ENCODE measurements around the gene ACTA2. TPM values are rescaled to one million over a fixed set of nuclear protein-coding genes. Genes with fewer than 3 reads are reported as not detected.

ACTA2 gene
- 1,000 to 10,000 TPM; 5,887 to 9,086 (median 7,887) TPM for total RNA-seq

GRCh38 chr10:88952647-88953111 lies at the start of gene ACTA2:
Gene ACTA2 (minus strand): TSS chr10:88952773. CDS start chr10:88948930, 3,843 bp downstream.
- no peaks in the 10 kb centered on the region for H3K9me3 ChIP-seq
- TF ChIP-seq POLR2A (IDR thresholded peaks at IDR 0.05) (peak; percentile 97 to 98), POLR2AphosphoS5 (IDR thresholded peaks at IDR 0.05) (peak; percentile 100), EP300 (IDR thresholded peaks at IDR 0.05) (no peak), CTCF (IDR thresholded peaks at IDR 0.05) (peak in 1 of 4 experiments; percentile 2)
- H3K36me3 ChIP-seq: peaks cover 0 to 13% of the 10 kb centered on the region in 2 donors
- peak; percentile 86 for ATAC-seq
- peak within 1 kb of the TSS; percentile 85 to 100 (median 91) for H3K27ac ChIP-seq
- WGBS, 2 donors (ENCODE audit: low coverage in 1 of 2): 29 to 35% methylated on average over 3 to 6 of the region's 8 CpGs
- peaks cover 0 to 55% (median 5%) of the 10 kb centered on the region in 3 donors for H3K4me1 ChIP-seq
- H3K27me3 ChIP-seq: no peaks in the 10 kb centered on the region
- H3K4me3 ChIP-seq: peak within 1 kb of the TSS; percentile 56 to 100

GRCh38 chr10:89001729-89002072 lies 49.1 kb upstream of the ACTA2 start:
- Histone ChIP-seq H3K27ac (peak overlapping the region in 3 of 4 donors; percentile 21 to 70 (median 59)), H3K4me3 (no peak overlapping the region)
- ATAC-seq: peak; percentile 28

GRCh38 chr10:89001024-89001728 lies 48.6 kb upstream of the ACTA2 start:
- Histone ChIP-seq H3K4me3 (peak overlapping the region in 1 of 2 donors; percentile 20), H3K9me3 (no peaks in the 10 kb centered on the region), H3K27ac (peak overlapping the region in 3 of 4 donors; percentile 59 to 70 (median 59)), H3K27me3 (no peaks in the 10 kb centered on the region), H3K36me3 (peaks cover 0 to 21% of the 10 kb centered on the region in 2 donors), H3K4me1 (peaks cover 0 to 32% (median 10%) of the 10 kb centered on the region in 3 donors)
- ATAC-seq: peak; percentile 23
- no peak for TF ChIP-seq POLR2AphosphoS5 (IDR thresholded peaks at IDR 0.05)
- TF ChIP-seq POLR2A (IDR thresholded peaks at IDR 0.05): no peak
- TF ChIP-seq CTCF (IDR thresholded peaks at IDR 0.05): no peak
- no peak for TF ChIP-seq EP300 (IDR thresholded peaks at IDR 0.05)
- 40 to 78% methylated on average over 5 of the region's 5 CpGs for WGBS, 2 donors (ENCODE audit: low coverage in 1 of 2)

More at GRCh38 chr10:89001729-89002072, 49.1 kb upstream of the ACTA2 start:
- H3K36me3 ChIP-seq: peaks cover 0 to 21% of the 10 kb centered on the region in 2 donors
- TF ChIP-seq POLR2A (IDR thresholded peaks at IDR 0.05) (no peak), POLR2AphosphoS5 (IDR thresholded peaks at IDR 0.05) (no peak), EP300 (IDR thresholded peaks at IDR 0.05) (no peak), CTCF (IDR thresholded peaks at IDR 0.05) (no peak)
- no peaks in the 10 kb centered on the region for H3K9me3 ChIP-seq
- H3K27me3 ChIP-seq: no peaks in the 10 kb centered on the region
- 34% methylated on average over 3 of the region's 4 CpGs; no CpG with 5 or more reads in 1 of the 2 donors for WGBS, 2 donors (ENCODE audit: low coverage in 1 of 2)
- H3K4me1 ChIP-seq: peaks cover 0 to 31% (median 10%) of the 10 kb centered on the region in 3 donors

- Histone ChIP-seq H3K36me3 (peaks cover 0 to 16% of the 10 kb centered on the region in 2 donors), H3K27ac (peak overlapping the region; percentile 34 to 70 (median 56)), H3K4me3 (peak overlapping the region in 1 of 2 donors; percentile 17), H3K9me3 (no peaks in the 10 kb centered on the region), H3K27me3 (no peaks in the 10 kb centered on the region), H3K4me1 (peaks cover 0 to 43% (median 10%) of the 10 kb centered on the region in 3 donors)
- 33 to 40% methylated on average over 1 of the region's 1 CpG for WGBS, 2 donors (ENCODE audit: low coverage in 1 of 2)
- peak; percentile 25 for ATAC-seq
- no peak for TF ChIP-seq POLR2AphosphoS5 (IDR thresholded peaks at IDR 0.05)
- TF ChIP-seq CTCF (IDR thresholded peaks at IDR 0.05): no peak
- TF ChIP-seq EP300 (IDR thresholded peaks at IDR 0.05): no peak
- TF ChIP-seq POLR2A (IDR thresholded peaks at IDR 0.05): no peak
Observed at GRCh38 chr10:88999625-89000024, 47.1 kb upstream of the ACTA2 start.
